ENCODE results near the gene POLR2E. TPM values are rescaled to one million over a fixed set of nuclear protein-coding genes. Genes with fewer than 3 reads are reported as not detected.

The POLR2E gene
- total and polyA plus RNA-seq, 2 donors (not counting 1 experiment from before 2014, with no cell fraction given): 103 to 121 TPM

- Mint-ChIP-seq H3K27me3 (no peaks in the 10 kb centered on the region), H3K9me3 (ENCODE audit: insufficient read depth) (no peaks in the 10 kb centered on the region), H3K4me3 (no peak overlapping the region), H3K4me1 (peaks cover 46% of the 10 kb centered on the region), H3K27ac (peak overlapping the region; percentile 67)
- 83% methylated on average over 42 of the region's 43 CpGs for WGBS (ENCODE audit: insufficient coverage)
- Histone ChIP-seq H3K27ac (ENCODE audit: low read length in 2 of 2) (no peak overlapping the region), H2AFZ (ENCODE audit: insufficient read depth, low read depth, low read length, poor library complexity, severe bottlenecking) (no peak overlapping the region), H4K20me1 (ENCODE audit: control insufficient read depth, insufficient read depth, low read length, poor library complexity, severe bottlenecking) (peaks cover 100% of the 10 kb centered on the region), H3K4me3 (ENCODE audit: control extremely low read depth in 1 of 5, extremely low read depth in 1 of 5, insufficient read depth in 1 of 5, low read depth in 2 of 5, low read length in 4 of 5) (no peak overlapping the region), H3K36me3 (replicated peaks in 1 of 2; ENCODE audit: control extremely low read depth in 1 of 2, control insufficient read depth in 1 of 2, extremely low read depth in 1 of 2, insufficient read depth in 2 of 2, low read length in 1 of 2) (peaks cover 0 to 89% of the 10 kb centered on the region in 2 experiments), H3K4me1 (ENCODE audit: control insufficient read depth in 2 of 2, insufficient read depth in 2 of 2, low read length in 2 of 2) (peaks cover 44 to 70% of the 10 kb centered on the region in 2 donors), H3K9ac (ENCODE audit: low read length) (no peak overlapping the region), H3K27me3 (replicated peaks in 1 of 4; ENCODE audit: control extremely low read depth in 1 of 4, control insufficient read depth in 3 of 4, insufficient read depth in 4 of 4, low read length in 3 of 4) (no peaks in the 10 kb centered on the region), H3K4me2 (replicated peaks; ENCODE audit: low read depth, low read length, poor library complexity, severe bottlenecking) (no peak overlapping the region), H3K9me3 (ENCODE audit: control extremely low read depth in 1 of 3, control insufficient read depth in 2 of 3, insufficient read depth in 1 of 3, low read length in 2 of 3) (no peaks in the 10 kb centered on the region), H3K79me2 (ENCODE audit: control insufficient read depth, insufficient read depth, low read length) (peaks cover 27% of the 10 kb centered on the region)
- TF ChIP-seq EZH2 (IDR thresholded peaks at IDR 0.05; ENCODE audit: borderline replicate concordance, insufficient read depth, low read depth, low read length, poor library complexity, severe bottlenecking) (no peak), CTCF (IDR thresholded peaks at IDR 0.05) (no peak)
- ChIA-PET CTCF (interaction anchor here (0.8 to 5.6 kb wide), 5 partner anchors 18 to 60 kb away, joined by 3 to 48 read pairs (median 3); partner anchors contain the start of gene ARHGAP45), POLR2A (interaction anchor here (0.6 to 8.4 kb wide), 8 partner anchors 7 to 288 kb away, joined by 3 to 97 read pairs (median 4); partner anchors contain the start of gene ARHGAP45)
- DNase-seq (no peak), ATAC-seq (ENCODE audit: low read depth) (no peak)
- intact Hi-C loops (cut with micrococcal nuclease): no loop called here
Observed at GRCh38 chr19:1084024-1084868, 10.9 kb downstream of the POLR2E start.

Measured in B cell (primary cell).